GM18505 (cell line): Measurements from ENCODE around the gene THADA.

Experiments used
- ATAC-seq: cut with Tn5 transposase; IDR thresholded peaks from one replicate; pipeline ENCODE4 v1.9.1; 2021; ENCODE audit not compliant: unreplicated experiment
- POLR2A ChIP-seq: IDR thresholded peaks from 4 replicates; pipeline ENCODE4 v1.6.1; 2011; ENCODE audit warnings: borderline replicate concordance; ENCODE audit not compliant: insufficient read depth, insufficient read length; ENCODE audit errors: extremely low read depth

Gene THADA

GRCh38 chr2:43419243-43419642 lies 176.6 kb downstream of the THADA start:
- no peak for TF ChIP-seq POLR2A
- ATAC-seq: no peak

GRCh38 chr2:43418680-43419079 lies 177.2 kb downstream of the THADA start:
- TF ChIP-seq POLR2A: no peak
- ATAC-seq: no peak

- no peak for TF ChIP-seq POLR2A
- no peak for ATAC-seq
Measured at GRCh38 chr2:43417300-43417699, 178.5 kb downstream of the THADA start.

- no peak for ATAC-seq
- TF ChIP-seq POLR2A: no peak
Measured at GRCh38 chr2:43415592-43415991, 180.2 kb downstream of the THADA start.

GRCh38 chr2:43414586-43415135 lies 181.2 kb downstream of the THADA start:
- ATAC-seq: no peak
- TF ChIP-seq POLR2A: no peak

GRCh38 chr2:43414033-43414432 lies 181.8 kb downstream of the THADA start:
- ATAC-seq: no peak

GRCh38 chr2:43412114-43412753 lies 183.6 kb downstream of the THADA start:
- TF ChIP-seq POLR2A: no peak
- no peak for ATAC-seq

More at GRCh38 chr2:43414033-43414432, 181.8 kb downstream of the THADA start:
- no peak for TF ChIP-seq POLR2A

- ATAC-seq: no peak
- no peak for TF ChIP-seq POLR2A
Measured at GRCh38 chr2:43410055-43410604, 185.7 kb downstream of the THADA start.

GRCh38 chr2:43408407-43409160 lies 187.3 kb downstream of the THADA start:
- peak; percentile 80 for ATAC-seq
- no peak for TF ChIP-seq POLR2A

GRCh38 chr2:43407935-43408334 lies 187.9 kb downstream of the THADA start:
- no peak for TF ChIP-seq POLR2A
- peak; percentile 37 for ATAC-seq

GRCh38 chr2:43406651-43407279 lies 189.1 kb downstream of the THADA start:
- TF ChIP-seq POLR2A: no peak
- ATAC-seq: no peak

GRCh38 chr2:43405829-43406228 lies 190.0 kb downstream of the THADA start:
- ATAC-seq: no peak
- TF ChIP-seq POLR2A: no peak

- no peak for TF ChIP-seq POLR2A
Measured at GRCh38 chr2:43402452-43402937, 193.3 kb downstream of the THADA start.

GRCh38 chr2:43402002-43402401 lies 193.8 kb downstream of the THADA start:
- peak; percentile 90 for ATAC-seq
- peak; percentile 35 for TF ChIP-seq POLR2A

More at GRCh38 chr2:43402452-43402937, 193.3 kb downstream of the THADA start:
- peak; percentile 43 for ATAC-seq

- TF ChIP-seq POLR2A: no peak
- ATAC-seq: no peak
Measured at GRCh38 chr2:43400508-43400907, 195.3 kb downstream of the THADA start.
